ENCODE results near the gene STON2. TPM values are rescaled to one million over a fixed set of nuclear protein-coding genes. Genes with fewer than 3 reads are reported as not detected.

The STON2 gene
- total and polyA plus RNA-seq, 2 of the 8 experiments (the other 6 are each of a cell fraction or from before 2014, with no cell fraction given), result 8.9 to 50.0 TPM

- H3K4me1 ChIP-seq (replicated peaks in 1 of 4; ENCODE audit: control insufficient read depth in 3 of 4, insufficient read depth in 4 of 4, low read length in 3 of 4), result peaks cover 0 to 9% (median 2%) of the 10 kb centered on the region in 4 experiments; a peak in 3 of 7 replicates
- no peak overlapping the region for H3K4me2 ChIP-seq (ENCODE audit: insufficient read depth in 1 of 2, low read depth in 2 of 2, low read length in 2 of 2)
- no peaks in the 10 kb centered on the region for H3K23me2 ChIP-seq (ENCODE audit: low read depth, low read length)
- H3K9ac ChIP-seq (replicated peaks in 1 of 4; ENCODE audit: extremely low read depth in 1 of 4, low read depth in 3 of 4, low read length in 3 of 4), result no peak overlapping the region
- POLR2A ChIA-PET (ENCODE audit: partially characterized antibody), result no interaction called here
- H2BK12ac ChIP-seq (ENCODE audit: low read depth, low read length), result no peak overlapping the region
- CTCF ChIA-PET (ENCODE audit: partially characterized antibody), result interaction anchor here (1.1 kb wide), 1 partner anchor 9 kb away, joined by 3 read pairs; no protein-coding TSS in a partner anchor
- no peak for TF ChIP-seq GABPA (IDR thresholded peaks at IDR 0.05; ENCODE audit: borderline replicate concordance, insufficient read depth, low read length)
- no peak overlapping the region for H3K23ac ChIP-seq (ENCODE audit: insufficient read length)
- no peaks in the 10 kb centered on the region for H3K9me3 ChIP-seq (ENCODE audit: insufficient read depth in 2 of 2, low read depth in 1 of 2, low read length in 1 of 2)
- FAIRE-seq, result no peak
- H3K79me1 ChIP-seq (ENCODE audit: low read depth, low read length), result no peaks in the 10 kb centered on the region
- no peak overlapping the region for H3K18ac ChIP-seq (ENCODE audit: extremely low read depth, low read length)
- WGBS, 2 experiments (ENCODE audit: extremely low coverage in 1 of 2, insufficient coverage in 1 of 2, insufficient read length in 1 of 2, insufficient replicate concordance in 2 of 2, low coverage in 1 of 2, low lambda C conversion rate in 2 of 2, missing lambda C conversion rate in 1 of 2), result 100% methylated on average over 2 of the region's 2 CpGs; no CpG with 5 or more reads in 1 of the 2 experiments
- no peak overlapping the region for H3K14ac ChIP-seq (ENCODE audit: insufficient read length)
- H3K4me3 ChIP-seq (ENCODE audit: extremely low read depth in 1 of 4, insufficient read depth in 2 of 4, low read depth in 3 of 4, low read length in 4 of 4), result no peak overlapping the region
- no peaks in the 10 kb centered on the region for H3K27me3 ChIP-seq (replicated peaks in 1 of 4; ENCODE audit: control insufficient read depth in 3 of 4, extremely low read depth in 1 of 4, insufficient read depth in 3 of 4, low read length in 3 of 4)
- 0 out of 8 replicates have a peak, but pooled peaks cover 0 to 4% (median 0%) of the 10 kb centered on the region in 4 experiments for H3K36me3 ChIP-seq (ENCODE audit: control insufficient read depth in 2 of 4, insufficient read depth in 4 of 4, low read length in 3 of 4)
- no peak overlapping the region for H4K8ac ChIP-seq (ENCODE audit: extremely low read depth, insufficient read depth, low read length)
- no peak overlapping the region for H2BK120ac ChIP-seq (replicated peaks; ENCODE audit: low read depth, low read length)
- no peaks in the 10 kb centered on the region for H4K20me1 ChIP-seq (replicated peaks in 1 of 2; ENCODE audit: control insufficient read depth in 1 of 2, insufficient read depth in 2 of 2, low read length in 2 of 2)
- DNase-seq (ENCODE audit: low read depth in 1 of 2, low spot score in 2 of 2), result no peak
- H2AFZ ChIP-seq (ENCODE audit: low read length), result no peak overlapping the region
- no peak overlapping the region for H4K5ac ChIP-seq (ENCODE audit: insufficient read length, low read depth, low read length)
- H4K91ac ChIP-seq (replicated peaks; ENCODE audit: insufficient read length, low read length), result no peak overlapping the region
- no peak overlapping the region for H3K56ac ChIP-seq (replicated peaks; ENCODE audit: insufficient read length, low read depth, low read length)
- no peak overlapping the region for H3K4ac ChIP-seq (replicated peaks; ENCODE audit: insufficient read length, low read depth, low read length)
- H2BK5ac ChIP-seq (ENCODE audit: low read depth, low read length), result no peak overlapping the region
- H3K79me2 ChIP-seq (ENCODE audit: control insufficient read depth in 1 of 2, insufficient read depth in 2 of 2, low read length in 2 of 2), result no peaks in the 10 kb centered on the region
- H2BK15ac ChIP-seq (ENCODE audit: low read length), result no peak overlapping the region
- no peak overlapping the region for H2BK20ac ChIP-seq (ENCODE audit: low read length)
- no peak overlapping the region for H3K27ac ChIP-seq (ENCODE audit: low read depth, low read length)
- no peak overlapping the region for H2AK5ac ChIP-seq (ENCODE audit: low read depth, low read length)
These were observed 11.8 kb downstream of the STON2 start for GRCh38 chr14:81388336-81388735.

Measured in H1 (cell line).